RWPE2 (cell line): ENCODE results near the gene C6orf15.

Source experiments
- ATAC-seq: fragments of 200-7000 bp; cut with Tn5 transposase; 3 replicates; pipeline ENCODE4 v1.9.1; 2021; ENCODE audit warnings: low read depth
- DNase-seq: peaks from one replicate; pipeline ENCODE4 v3.0.0-alpha.2; 2020; ENCODE audit warnings: low spot score
- H3K27ac ChIP-seq: fragments of 450-650 bp; 2 replicates; pipeline ENCODE4 v1.5.1; 2017; ENCODE audit warnings: mild to moderate bottlenecking; ENCODE audit not compliant: poor library complexity, severe bottlenecking
- H3K27me3 ChIP-seq: fragments of 250-450 bp; sonication (Bioruptor Pico); 2 replicates; pipeline ENCODE4 v1.5.1; 2021; ENCODE audit warnings: mild to moderate bottlenecking, moderate library complexity; ENCODE audit not compliant: insufficient read depth, poor library complexity, severe bottlenecking
- H3K36me3 ChIP-seq: fragments of 250-450 bp; sonication (Bioruptor Pico); 2 replicates; pipeline ENCODE4 v1.5.1; 2020; ENCODE audit warnings: low read depth, mild to moderate bottlenecking, moderate library complexity
- H3K4me1 ChIP-seq: fragments of 250-450 bp; sonication (Bioruptor Pico); 2 replicates; pipeline ENCODE4 v1.5.1; 2021; ENCODE audit warnings: mild to moderate bottlenecking, moderate library complexity; ENCODE audit not compliant: insufficient read depth, poor library complexity, severe bottlenecking
- H3K4me3 ChIP-seq: fragments of 250-450 bp; sonication (Bioruptor Pico); 2 replicates; pipeline ENCODE4 v1.5.1; 2021; ENCODE audit warnings: mild to moderate bottlenecking, moderate library complexity; ENCODE audit not compliant: severe bottlenecking
- H3K9me3 ChIP-seq: fragments of 250-450 bp; sonication (Bioruptor Pico); 2 replicates; pipeline ENCODE4 v1.5.1; 2021; ENCODE audit warnings: mild to moderate bottlenecking, moderate library complexity; ENCODE audit not compliant: severe bottlenecking
- CTCF ChIP-seq: fragments of 450-650 bp; IDR thresholded peaks from one replicate; pipeline ENCODE4 v1.5.1; 2017; ENCODE audit warnings: mild to moderate bottlenecking, moderate library complexity; ENCODE audit not compliant: poor library complexity, severe bottlenecking

C6orf15 gene

GRCh38 chr6:31140643-31141042 is 28.3 kb upstream of the C6orf15 start:
- no peaks in the 10 kb centered on the region for H3K4me1 ChIP-seq
- no peak overlapping the region for H3K4me3 ChIP-seq
- TF ChIP-seq CTCF = no peak
- H3K27me3 ChIP-seq = no peaks in the 10 kb centered on the region
- no peak overlapping the region for H3K27ac ChIP-seq
- no peak for ATAC-seq
- no peak for DNase-seq
- peaks cover 15% of the 10 kb centered on the region for H3K36me3 ChIP-seq
- H3K9me3 ChIP-seq = no peaks in the 10 kb centered on the region

DNA sequence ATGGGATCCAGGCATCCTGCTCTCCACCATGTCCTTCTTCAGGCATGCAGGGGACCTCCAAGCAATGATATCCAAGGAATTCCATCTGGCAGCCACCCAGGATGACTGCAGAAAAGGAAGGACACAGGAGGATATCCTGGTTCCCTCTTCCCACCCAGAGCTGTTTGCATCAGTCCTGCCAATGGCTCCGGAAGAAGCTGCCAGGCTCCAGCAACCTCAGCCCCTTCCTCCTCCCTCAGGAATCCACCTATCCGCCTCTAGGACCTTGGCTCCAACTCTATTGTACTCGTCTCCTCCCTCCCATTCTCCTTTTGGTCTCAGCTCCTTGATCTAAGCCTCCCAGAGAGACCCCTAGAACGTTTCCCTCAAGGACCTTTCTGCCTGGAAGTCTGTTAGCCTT is 27.2 kb upstream of the C6orf15 start:
- H3K4me3 ChIP-seq = no peak overlapping the region
- no peak overlapping the region for H3K27ac ChIP-seq
- H3K9me3 ChIP-seq = no peaks in the 10 kb centered on the region
- H3K4me1 ChIP-seq = no peaks in the 10 kb centered on the region
- DNase-seq = no peak
- peaks cover 14% of the 10 kb centered on the region for H3K36me3 ChIP-seq
- no peak for TF ChIP-seq CTCF
- no peaks in the 10 kb centered on the region for H3K27me3 ChIP-seq
- no peak for ATAC-seq

GRCh38 chr6:31138982-31139381 is 26.6 kb upstream of the C6orf15 start, which contains the start of gene PSORS1C2:
PSORS1C2 (minus strand) TSS chr6:31139066; CDS start chr6:31139026, 40 bp downstream.
- DNase-seq (no peak), ATAC-seq (no peak)
- no peaks in the 10 kb centered on the region for H3K27me3 ChIP-seq
- H3K27ac ChIP-seq = no peak within 1 kb of the TSS
- H3K9me3 ChIP-seq = no peaks in the 10 kb centered on the region
- TF ChIP-seq CTCF = no peak
- no peak within 1 kb of the TSS for H3K4me3 ChIP-seq
- H3K36me3 ChIP-seq = peaks cover 8% of the 10 kb centered on the region
- H3K4me1 ChIP-seq = no peaks in the 10 kb centered on the region

GRCh38 chr6:31135710-31136109 is 23.3 kb upstream of the C6orf15 start:
- H3K9me3 ChIP-seq = no peaks in the 10 kb centered on the region
- no peak for DNase-seq
- H3K36me3 ChIP-seq = no peaks in the 10 kb centered on the region
- no peak for ATAC-seq
- no peak for TF ChIP-seq CTCF
- H3K4me3 ChIP-seq = no peak overlapping the region
- H3K27me3 ChIP-seq = no peaks in the 10 kb centered on the region
- H3K27ac ChIP-seq = no peak overlapping the region
- H3K4me1 ChIP-seq = no peaks in the 10 kb centered on the region

- DNase-seq = no peak
- no peak for TF ChIP-seq CTCF
Measured at GRCh38 chr6:31132806-31133205, 20.4 kb upstream of the C6orf15 start.

More at GRCh38 chr6:31132806-31133205, 20.4 kb upstream of the C6orf15 start:
- Histone ChIP-seq H3K4me1 (no peaks in the 10 kb centered on the region), H3K9me3 (no peaks in the 10 kb centered on the region), H3K27ac (no peak overlapping the region), H3K27me3 (no peaks in the 10 kb centered on the region), H3K36me3 (no peaks in the 10 kb centered on the region), H3K4me3 (no peak overlapping the region)
- no peak for ATAC-seq
